Measurements from ENCODE around the gene KIF5A. TPM values are rescaled to one million over a fixed set of nuclear protein-coding genes. Genes with fewer than 3 reads are reported as not detected.
A peak's percentile ranks its signal among the peaks of the same experiment; 100 is the strongest.

KIF5A gene
- total RNA-seq, 3 donors from 2014 or later (not counting 1 experiment from before 2014, with no cell fraction given), result 0.09 to 0.40 (median 0.16) TPM

GRCh38 chr12:57528831-57529555 is 20.9 kb upstream of the KIF5A start:
- H3K36me3 ChIP-seq (ENCODE audit: control insufficient read depth, insufficient read depth, low read length), result peaks cover 78% of the 10 kb centered on the region
- WGBS (ENCODE audit: insufficient coverage), result 95% methylated on average over 7 of the region's 10 CpGs
- Mint-ChIP-seq H3K4me1 (peaks cover 7 to 35% of the 10 kb centered on the region in 2 donors), H3K27me3 (ENCODE audit: low read depth in 2 of 2) (no peaks in the 10 kb centered on the region), H3K36me3 (peaks cover 15% of the 10 kb centered on the region), H3K27ac (peak overlapping the region; percentile 64 to 71), H3K9me3 (no peaks in the 10 kb centered on the region), H3K4me3 (no peak overlapping the region)
- intact Hi-C loops (cut with micrococcal nuclease), result no loop called here
- no peaks in the 10 kb centered on the region for H3K27me3 ChIP-seq (ENCODE audit: control insufficient read depth, insufficient read depth, low read length)
- peaks cover 14% of the 10 kb centered on the region for H3K4me1 ChIP-seq (ENCODE audit: control insufficient read depth, insufficient read depth, low read length)
- no peak overlapping the region for H3K27ac ChIP-seq (ENCODE audit: low read length)
- no peaks in the 10 kb centered on the region for H3K9me3 ChIP-seq (ENCODE audit: control insufficient read depth, insufficient read depth, low read length)
- no peak overlapping the region for H3K4me3 ChIP-seq (ENCODE audit: low read length)
- DNase-seq (no peak), ATAC-seq (no peak)
- TF ChIP-seq, protein P1, sequence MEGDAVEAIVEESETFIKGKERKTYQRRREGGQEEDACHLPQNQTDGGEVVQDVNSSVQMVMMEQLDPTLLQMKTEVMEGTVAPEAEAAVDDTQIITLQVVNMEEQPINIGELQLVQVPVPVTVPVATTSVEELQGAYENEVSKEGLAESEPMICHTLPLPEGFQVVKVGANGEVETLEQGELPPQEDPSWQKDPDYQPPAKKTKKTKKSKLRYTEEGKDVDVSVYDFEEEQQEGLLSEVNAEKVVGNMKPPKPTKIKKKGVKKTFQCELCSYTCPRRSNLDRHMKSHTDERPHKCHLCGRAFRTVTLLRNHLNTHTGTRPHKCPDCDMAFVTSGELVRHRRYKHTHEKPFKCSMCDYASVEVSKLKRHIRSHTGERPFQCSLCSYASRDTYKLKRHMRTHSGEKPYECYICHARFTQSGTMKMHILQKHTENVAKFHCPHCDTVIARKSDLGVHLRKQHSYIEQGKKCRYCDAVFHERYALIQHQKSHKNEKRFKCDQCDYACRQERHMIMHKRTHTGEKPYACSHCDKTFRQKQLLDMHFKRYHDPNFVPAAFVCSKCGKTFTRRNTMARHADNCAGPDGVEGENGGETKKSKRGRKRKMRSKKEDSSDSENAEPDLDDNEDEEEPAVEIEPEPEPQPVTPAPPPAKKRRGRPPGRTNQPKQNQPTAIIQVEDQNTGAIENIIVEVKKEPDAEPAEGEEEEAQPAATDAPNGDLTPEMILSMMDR (IDR thresholded peaks at IDR 0.05), result no peak

GRCh38 chr12:57529831-57530230 is 20.0 kb upstream of the KIF5A start:
- Mint-ChIP-seq H3K27ac (peak overlapping the region; percentile 64 to 71), H3K9me3 (no peaks in the 10 kb centered on the region), H3K4me3 (no peak overlapping the region), H3K27me3 (ENCODE audit: low read depth in 2 of 2) (no peaks in the 10 kb centered on the region), H3K36me3 (peaks cover 15% of the 10 kb centered on the region), H3K4me1 (peaks cover 0 to 27% of the 10 kb centered on the region in 2 donors)
- peaks cover 7% of the 10 kb centered on the region for H3K4me1 ChIP-seq (ENCODE audit: control insufficient read depth, insufficient read depth, low read length)
- TF ChIP-seq, protein P1 (IDR thresholded peaks at IDR 0.05), result no peak
- intact Hi-C loops (cut with micrococcal nuclease), result no loop called here
- no peaks in the 10 kb centered on the region for H3K27me3 ChIP-seq (ENCODE audit: control insufficient read depth, insufficient read depth, low read length)
- WGBS (ENCODE audit: insufficient coverage), result 98% methylated on average over 6 of the region's 6 CpGs
- no peak overlapping the region for H3K4me3 ChIP-seq (ENCODE audit: low read length)
- H3K36me3 ChIP-seq (ENCODE audit: control insufficient read depth, insufficient read depth, low read length), result peaks cover 80% of the 10 kb centered on the region
- DNase-seq, result no peak
- ATAC-seq, result no peak
- no peak overlapping the region for H3K27ac ChIP-seq (ENCODE audit: low read length)
- H3K9me3 ChIP-seq (ENCODE audit: control insufficient read depth, insufficient read depth, low read length), result no peaks in the 10 kb centered on the region

GRCh38 chr12:57530396-57531142 is 19.3 kb upstream of the KIF5A start:
- Histone ChIP-seq H3K27ac (ENCODE audit: low read length) (no peak overlapping the region), H3K4me1 (ENCODE audit: control insufficient read depth, insufficient read depth, low read length) (no peaks in the 10 kb centered on the region), H3K27me3 (ENCODE audit: control insufficient read depth, insufficient read depth, low read length) (no peaks in the 10 kb centered on the region), H3K9me3 (ENCODE audit: control insufficient read depth, insufficient read depth, low read length) (no peaks in the 10 kb centered on the region), H3K36me3 (ENCODE audit: control insufficient read depth, insufficient read depth, low read length) (peaks cover 85% of the 10 kb centered on the region), H3K4me3 (ENCODE audit: low read length) (no peak overlapping the region)
- Mint-ChIP-seq H3K36me3 (peaks cover 15% of the 10 kb centered on the region), H3K4me1 (peaks cover 0 to 20% of the 10 kb centered on the region in 2 donors), H3K27me3 (ENCODE audit: low read depth in 2 of 2) (no peaks in the 10 kb centered on the region), H3K9me3 (no peaks in the 10 kb centered on the region), H3K27ac (peak overlapping the region; percentile 64 to 71), H3K4me3 (no peak overlapping the region)
- DNase-seq (no peak), ATAC-seq (no peak)
- WGBS (ENCODE audit: insufficient coverage), result 95% methylated on average over 4 of the region's 5 CpGs
- TF ChIP-seq, protein P1 (IDR thresholded peaks at IDR 0.05), result no peak
- intact Hi-C loops (cut with micrococcal nuclease), result no loop called here
